ENCODE results near the gene TMPRSS7.

Gene TMPRSS7

DNA sequence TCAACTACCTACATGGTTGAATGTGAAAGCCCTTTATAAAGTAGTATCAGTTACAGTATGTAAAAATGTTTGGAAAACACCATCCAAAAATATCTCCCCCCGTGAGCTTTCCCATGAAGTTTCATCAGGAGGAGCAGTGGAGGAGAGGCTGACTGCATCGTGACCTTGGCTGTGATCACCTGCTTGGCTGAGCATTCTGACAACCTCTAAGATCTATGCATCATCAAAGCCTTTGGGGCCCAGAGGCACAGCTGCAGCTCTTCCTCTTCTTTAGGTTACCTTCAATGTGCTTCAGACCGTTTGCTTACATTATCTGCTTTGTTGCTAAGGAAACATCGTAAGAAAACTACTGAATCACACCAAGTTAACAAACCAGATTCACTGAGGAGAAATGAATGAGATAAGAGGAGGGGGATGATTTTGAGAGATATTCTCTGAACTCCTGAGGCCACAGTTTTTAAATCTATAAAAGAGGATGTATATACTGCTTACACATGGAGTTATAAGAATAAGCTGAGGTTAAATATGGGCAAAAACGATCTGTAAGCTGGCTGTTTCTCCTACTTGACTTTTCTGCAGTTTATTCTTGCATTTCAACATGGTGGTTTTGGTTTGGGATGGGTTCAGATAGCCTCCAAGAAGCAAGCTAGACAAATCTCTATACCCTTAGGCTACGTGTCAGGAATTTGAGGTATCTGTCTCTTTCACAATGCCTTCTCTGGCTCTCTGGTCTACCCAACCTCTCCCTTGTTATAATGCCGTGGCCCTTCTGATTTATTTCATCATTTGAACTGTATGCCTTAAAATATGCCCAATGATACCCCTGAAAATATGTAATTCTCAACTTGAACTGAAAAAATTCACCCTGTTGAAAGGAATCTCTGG lies 94.5 kb downstream of the TMPRSS7 start:
- peak; percentile 97 for DNase-seq (ENCODE audit: low spot score)

DNA sequence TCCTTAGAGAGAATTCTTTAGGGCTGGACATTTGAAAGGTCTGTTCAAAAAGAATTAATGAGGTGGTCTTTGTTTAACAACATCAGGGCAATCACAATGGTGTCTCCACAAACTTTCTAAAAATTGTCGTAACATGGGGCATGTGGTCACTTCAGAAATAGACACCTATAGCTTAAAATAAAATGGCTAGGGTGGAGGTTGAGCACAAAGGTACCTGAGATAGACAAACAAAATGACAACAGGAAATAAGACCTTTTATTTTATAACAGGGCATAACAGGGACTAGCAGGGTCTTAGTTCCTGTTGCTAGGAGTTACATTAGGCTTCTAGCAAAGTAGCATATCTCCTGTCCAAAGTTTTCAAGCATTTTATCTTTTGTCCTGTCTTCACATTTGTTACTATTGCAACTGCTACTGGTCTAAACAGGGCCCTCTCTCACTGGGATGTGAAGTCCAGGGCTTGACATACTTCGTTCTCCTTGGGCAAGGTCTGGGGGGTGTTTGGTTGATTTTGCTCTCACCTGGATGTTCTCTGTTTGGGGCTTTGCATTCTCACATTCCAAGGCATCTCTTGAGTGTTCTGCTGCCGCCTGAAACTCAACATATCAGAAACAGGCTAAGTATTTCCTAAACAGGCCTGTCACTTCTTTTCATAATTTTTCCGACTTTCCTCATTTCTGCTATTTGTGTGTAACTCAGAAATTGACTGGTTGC lies 95.5 kb downstream of the TMPRSS7 start:
- peak; percentile 55 for DNase-seq (ENCODE audit: low spot score)

DNA sequence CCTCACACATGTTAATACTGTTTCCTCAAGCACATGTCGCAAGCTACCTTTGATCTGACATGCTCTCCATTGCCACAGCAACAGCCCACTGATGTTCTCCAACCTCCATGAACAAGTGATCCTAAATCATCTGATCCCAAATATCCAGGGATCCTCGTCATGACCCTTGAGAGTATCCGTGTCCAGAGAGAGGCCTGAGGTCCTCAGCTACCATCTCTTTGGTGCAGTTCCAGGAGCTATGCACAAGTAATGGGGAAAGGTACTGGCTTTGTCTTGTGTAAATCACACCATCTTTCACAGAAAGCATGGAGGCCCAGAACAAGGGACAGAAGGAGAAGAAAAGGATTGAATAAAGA lies 96.1 kb downstream of the TMPRSS7 start:
- DNase-seq (ENCODE audit: low spot score), result no peak

Measured in NAMALWA (cell line).